ENCODE measurements around the gene DDX59.
A peak's percentile ranks its signal among the peaks of the same experiment; 100 is the strongest.
"Not testable (repeated sequence)": the region's sequence is repeated elsewhere in the genome, so short reads cannot be mapped to it uniquely, and the experiment has no call there.

DDX59 gene

DNA sequence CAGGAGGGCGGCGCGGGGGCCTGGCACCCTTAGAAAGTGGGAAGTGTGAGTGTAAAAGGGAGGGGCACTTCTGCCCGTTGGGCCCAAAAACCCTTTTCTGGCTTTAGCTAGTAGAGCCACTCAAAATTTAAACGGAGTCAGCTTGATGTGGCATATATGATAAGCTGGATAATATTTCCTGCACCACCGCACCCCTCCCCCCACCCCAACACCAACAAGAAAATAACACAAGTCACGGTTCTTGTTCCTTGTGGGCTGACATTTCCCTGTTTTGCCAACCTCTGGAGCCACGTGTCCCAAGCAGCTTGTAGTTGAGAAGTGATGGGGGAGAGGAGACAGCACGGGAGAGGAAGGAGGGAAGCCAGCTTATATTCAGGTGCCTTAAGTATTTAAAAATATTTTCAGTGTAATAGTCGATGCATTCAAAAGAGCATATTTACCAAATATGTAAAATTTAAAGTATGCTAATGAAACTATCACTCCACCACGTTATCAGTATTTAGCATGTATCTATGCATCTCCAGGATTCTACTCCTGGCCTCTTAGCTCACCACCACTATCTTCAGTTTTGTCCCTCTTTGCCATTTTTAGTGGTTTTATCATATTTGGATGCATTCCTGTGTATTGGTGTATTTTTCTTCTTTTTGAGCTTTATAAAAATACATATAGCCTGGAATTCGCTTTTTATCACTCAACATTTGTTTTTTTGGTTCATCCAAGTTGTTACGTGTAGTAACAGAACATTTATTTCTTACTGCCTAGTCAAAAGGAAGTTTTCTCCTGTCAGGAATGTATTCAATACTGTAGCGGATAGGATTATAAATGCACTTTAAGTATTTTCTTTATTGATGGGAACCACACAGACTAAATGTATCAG lies 773 bp upstream of the DDX59 start:
- DNase-seq: peak; percentile 46

DNA sequence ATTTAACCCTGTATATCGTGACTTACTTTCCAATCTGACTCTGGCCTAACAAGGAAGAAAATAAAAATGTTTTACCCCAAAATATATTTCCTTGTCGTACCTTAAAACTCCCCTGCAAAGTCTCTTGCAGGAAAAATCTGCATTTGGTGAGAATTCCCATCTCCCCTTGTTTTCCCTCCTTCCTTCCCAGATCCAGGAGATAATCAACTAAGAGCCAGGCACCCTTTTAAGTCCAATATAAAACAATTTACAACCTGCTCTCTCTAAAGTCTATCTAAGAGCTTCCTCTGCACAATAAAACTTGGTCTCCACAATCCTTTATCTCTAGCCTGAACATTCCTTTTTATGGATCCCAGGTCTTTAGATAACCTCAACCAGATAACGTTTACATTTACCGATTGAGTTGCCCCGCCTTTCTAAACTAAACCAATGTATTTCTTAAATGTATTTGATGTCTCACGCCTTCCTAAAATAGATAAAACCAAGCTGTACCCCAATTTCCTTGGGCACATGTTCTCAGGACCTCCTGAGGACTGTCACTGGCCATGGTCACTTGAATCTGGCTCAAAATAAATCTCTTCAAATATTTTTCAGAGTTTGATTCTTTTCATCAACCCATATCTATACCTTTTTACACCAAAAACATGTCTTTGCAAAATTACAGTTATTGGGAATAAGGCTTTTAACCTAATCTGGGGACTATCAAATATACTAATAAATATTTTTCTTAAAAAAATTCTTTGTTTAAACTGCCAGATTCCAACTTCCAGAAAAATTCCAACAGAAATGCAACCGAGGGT lies 993 bp downstream of the DDX59 start:
- DNase-seq: no peak

DNA sequence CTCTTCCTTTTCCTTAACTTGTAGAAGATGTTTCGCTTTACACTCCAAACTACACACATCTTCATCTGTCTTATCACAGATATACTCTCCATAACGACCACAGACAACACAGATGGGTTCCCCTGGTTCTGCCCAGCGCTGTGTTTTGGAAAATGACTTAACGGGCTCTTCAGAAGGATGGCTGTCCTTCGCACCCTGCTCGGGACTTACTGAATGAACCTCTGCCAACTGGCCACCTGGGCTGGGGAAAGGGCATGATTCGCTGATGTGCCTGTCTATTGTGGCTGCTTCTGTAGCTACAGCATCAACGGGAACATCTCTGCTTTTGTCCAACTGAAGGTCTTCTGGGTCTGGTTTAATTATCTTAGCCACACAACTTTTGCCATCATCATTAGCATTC lies 3.4 kb downstream of the DDX59 start:
- DNase-seq: no peak

DNA sequence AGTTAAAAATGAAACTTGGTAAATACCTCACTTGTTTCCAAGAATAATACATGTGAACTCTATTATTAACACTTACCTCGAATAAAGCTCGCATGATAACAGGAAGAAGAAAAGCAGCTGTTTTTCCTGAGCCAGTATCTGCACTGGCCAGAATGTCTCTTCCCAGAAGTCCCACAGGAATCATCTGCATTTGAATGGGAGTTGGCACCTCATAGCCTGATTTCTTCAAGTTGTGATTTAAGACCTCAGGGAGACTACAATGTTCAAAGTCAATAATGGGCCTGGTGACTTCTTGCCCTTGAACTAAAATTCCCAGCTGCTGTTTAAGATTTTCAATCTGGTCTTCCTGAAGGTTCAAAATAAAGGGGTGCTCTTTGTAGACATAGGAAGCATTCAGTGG lies 3.8 kb downstream of the DDX59 start:
- no peak for DNase-seq

DNA sequence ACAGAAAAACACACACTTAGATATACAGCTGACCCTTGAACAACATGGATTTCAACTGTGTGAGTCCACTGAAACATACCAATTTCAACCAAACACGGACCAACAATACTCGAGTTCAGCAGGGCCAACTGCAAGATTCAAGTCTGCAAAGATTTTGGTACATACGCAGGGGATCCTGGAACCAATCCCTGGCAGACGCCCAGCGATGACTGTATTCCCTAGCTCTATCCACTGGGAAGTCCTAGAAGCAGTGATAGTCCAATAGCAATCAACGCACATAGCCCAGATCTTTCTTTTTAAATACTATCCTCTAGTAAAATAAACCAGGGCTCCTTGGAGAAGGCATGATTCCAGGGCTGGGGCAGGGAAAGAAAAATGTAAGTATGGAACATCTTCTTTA lies 9.0 kb downstream of the DDX59 start:
- no peak for DNase-seq

DNA sequence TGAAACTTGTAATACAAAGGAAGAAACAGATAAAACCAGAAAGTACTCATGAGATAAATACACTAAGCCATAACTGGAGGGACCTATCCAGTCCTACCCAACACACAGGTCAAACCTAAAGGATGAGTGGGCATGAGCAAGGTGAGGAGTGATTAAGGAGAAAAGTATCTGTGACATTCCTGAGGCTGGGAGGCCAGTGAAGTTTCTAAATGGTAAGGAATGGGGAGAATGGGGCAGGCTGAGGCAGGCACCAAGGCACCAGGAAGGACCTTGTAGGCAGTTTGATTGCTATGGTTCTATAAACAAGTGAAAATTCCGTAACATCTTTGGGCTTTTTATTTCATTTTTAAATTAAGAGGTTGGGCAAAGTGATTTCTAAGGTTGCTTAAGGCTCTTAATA lies 10.4 kb downstream of the DDX59 start:
- DNase-seq: no peak

DNA sequence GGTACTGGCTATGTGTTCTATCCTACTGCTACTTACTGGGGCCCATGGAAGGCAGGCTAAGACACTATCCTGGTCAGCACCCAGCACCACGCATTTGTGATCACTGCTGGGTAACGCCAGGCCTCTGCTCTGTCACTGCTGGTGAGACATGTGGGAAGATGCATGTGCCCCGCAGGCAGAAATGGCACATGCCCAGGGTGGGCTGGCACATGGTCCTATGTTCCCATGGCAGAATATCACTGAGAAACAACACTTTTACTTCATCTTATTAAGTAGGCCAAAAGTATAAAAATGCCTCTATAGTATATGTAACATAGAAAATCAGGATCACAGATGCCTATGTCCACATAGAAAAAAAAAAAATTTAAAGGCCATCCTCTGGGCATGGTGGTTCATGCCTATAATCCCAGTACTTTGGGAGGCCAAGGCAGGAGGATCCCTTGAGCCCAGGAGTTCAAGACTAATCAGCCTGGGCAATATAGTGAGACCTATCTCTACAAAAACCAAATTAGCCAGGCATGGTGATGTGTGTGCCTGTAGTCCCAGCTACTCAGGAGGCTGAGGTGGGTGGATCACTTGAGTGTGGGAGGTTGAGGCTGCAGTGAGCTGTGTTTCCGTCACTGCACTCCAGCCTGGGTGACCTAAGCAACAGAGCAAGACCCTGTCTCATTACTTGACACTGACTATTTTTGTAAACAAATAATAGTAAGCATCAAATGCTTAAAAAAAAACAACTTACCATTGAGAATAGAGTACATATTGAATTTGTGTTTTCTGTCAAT lies 11.5 kb downstream of the DDX59 start:
- DNase-seq: no peak

DNA sequence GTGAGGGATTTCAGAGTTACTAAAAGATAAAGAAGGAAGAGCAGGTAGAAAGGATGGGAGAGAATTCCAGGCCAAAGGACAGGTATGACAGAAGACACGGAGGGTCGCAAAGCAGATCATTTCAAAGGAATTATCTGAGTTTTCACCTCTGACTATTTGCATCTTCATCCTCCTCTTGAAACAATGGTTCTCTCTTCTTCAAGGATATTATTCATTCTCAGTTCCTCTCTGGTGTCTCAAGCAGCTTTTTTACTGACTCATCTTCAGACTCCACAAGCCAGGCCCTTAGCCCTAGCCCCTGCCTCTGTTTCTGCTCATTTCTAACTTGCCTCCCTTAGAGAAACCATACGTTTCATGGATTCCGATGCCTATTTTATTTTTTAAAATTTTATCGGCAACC lies 15.0 kb downstream of the DDX59 start:
- peak; percentile 51 for DNase-seq

DNA sequence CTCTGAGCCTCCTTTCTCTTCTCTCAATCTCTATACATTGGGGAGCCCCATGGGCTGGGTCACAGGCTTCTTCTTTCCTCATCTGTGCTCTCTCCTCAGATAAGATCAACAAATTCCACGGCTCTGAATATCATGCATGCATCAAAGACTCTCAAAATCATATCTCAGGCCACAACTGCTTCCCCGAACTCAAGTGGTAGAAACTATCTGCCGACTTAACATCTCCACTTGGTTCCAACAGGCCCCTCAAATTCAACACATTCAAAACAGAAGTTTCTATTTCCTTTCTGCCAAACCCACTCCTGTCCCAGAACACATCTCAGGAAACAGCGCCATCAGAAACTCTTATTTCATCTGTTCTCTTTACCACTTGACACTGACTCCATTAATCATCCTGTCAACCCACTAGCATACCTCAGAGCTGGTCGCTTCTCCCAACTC lies 16.7 kb downstream of the DDX59 start:
- DNase-seq: peak; percentile 81

DNA sequence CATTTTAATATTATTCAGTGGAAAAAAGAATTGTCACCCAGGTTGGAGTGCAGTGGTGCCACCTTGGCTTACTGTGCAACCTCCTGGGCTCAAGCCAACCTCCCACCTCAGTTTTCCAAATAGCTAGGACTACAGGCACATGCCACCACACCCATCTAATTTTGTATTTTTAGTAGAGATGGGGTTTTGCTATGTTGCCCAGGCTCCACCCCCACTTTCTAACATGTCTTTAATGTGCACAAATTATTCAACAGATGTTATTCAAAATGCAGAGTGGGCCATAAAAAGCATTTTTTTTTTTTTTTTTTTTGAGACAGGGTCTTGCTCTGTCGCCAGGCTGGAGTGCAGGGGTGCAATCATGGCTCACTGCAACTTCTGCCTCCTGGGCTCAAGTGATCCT lies 17.3 kb downstream of the DDX59 start:
- DNase-seq: no peak

DNA sequence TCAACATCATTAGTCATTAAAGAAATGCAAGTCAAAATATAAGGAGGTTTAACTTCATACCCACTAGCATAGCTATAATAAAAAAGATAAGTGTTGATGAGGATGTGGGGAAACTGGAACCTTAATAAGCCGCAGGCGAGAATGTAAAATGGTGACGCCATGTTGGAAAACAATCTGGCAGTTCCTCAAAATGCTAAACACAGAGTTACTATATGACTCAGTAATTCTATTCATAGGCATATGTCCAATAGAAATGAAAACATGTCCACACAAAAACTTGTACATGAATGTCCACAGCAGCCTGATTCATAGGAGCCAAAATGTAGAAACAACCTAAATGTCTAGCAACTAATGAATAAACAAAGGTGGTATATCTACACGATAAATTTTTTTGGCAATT lies 23.2 kb downstream of the DDX59 start:
- DNase-seq: no peak

DNA sequence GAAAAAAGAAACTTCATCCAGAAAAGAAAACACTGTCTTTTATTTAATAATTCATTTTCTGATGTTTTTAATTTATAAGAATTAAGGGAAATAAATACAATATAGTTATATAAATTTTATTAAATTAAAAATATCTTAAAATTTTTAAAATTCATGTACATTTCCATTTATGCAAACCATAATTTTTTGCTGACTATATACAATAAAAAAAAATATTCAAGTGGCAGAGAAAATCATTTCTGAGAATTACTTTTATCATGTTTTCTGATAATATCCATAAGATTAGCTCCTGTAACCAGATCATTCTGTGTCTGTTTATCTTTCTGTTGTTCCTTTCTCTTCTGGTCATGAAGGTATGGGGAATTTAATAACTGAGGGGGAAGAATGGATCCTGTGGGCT lies 25.7 kb downstream of the DDX59 start:
- DNase-seq: no peak

DNA sequence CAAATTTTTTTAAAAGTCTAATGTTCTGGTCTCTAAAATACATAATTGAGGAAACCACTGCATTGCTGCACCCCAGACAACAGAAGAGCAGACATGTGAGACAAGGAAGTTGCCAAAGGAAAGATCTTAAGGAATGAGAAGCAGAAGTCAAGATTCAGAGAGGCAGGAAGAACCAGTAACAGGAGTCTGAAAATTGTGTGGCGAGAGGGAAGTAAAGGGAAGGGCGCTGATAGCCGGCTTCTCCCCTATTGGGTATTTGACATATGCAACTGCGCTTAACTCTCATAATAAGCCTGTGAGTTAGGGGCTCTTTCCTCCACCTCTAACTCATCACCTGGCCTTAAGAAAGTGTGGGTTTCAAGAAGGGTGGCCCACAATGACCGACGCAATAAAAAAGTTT lies 27.2 kb downstream of the DDX59 start:
- no peak for DNase-seq

DNA sequence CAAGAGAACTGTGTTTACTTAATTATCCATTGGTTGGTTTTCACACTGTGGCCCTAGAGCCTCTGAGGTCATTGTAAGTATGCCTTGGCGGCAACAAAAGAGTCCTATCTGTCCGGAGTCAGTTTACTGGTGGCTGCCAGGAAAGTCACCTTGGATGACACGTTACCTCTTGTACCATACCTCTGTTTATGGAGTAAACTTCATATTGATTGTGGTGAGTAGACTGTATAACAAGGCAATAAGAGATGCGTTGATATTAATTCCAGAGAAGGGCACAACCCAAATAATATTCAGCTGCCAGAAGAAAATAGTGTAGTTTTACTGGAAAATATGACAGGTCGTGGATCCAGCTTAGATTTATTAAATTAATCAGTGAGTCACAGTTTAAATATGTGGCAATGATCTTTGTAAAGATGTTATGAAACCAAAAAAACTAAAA lies 28.7 kb downstream of the DDX59 start:
- no peak for DNase-seq

DNA sequence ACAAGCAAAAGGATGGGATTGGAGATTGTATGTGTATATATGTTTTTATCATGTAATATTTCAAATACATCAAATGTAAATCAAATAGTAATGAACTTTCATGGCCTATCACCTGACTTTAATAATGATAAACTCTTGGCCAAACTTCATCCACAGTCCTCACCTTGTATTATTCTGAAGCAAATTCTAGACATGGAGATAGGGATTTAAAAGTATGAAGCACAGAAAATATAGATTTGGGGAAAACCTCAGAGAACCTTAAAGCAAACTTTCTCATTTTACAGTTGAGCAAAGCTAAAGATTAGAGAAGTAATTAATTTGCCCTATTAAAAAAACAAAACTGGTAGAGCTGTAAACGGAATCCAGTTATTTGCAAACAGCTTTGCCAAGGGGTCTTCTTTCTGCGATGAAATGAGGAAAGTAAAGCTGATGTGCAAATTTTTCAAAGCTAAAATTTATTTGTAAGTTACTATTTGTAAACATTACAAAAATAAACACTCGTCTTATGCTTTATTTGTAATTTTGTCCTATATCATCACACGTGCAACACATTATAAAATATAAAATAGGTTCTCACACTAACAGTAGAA lies 29.2 kb downstream of the DDX59 start:
- DNase-seq: no peak

DNA sequence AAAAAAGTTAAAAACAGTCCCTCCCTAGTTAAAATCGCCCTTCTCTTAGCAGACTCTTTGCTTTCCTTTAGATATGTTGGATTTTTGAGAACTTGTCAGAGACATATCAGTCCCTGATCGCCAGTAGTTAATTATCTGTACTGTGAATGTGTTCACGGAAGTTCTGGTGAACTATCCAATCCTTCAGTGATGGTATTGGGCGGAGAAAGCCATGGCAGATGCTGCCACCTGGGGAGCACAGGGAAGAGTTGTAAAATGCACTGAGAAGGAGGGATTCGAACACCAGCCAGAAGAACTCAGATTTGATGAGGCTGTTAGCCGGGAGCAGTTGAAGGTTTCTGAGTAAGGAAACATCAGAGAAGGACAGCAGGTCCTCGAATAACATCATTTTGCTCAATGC lies 31.6 kb downstream of the DDX59 start:
- no peak for DNase-seq

DNA sequence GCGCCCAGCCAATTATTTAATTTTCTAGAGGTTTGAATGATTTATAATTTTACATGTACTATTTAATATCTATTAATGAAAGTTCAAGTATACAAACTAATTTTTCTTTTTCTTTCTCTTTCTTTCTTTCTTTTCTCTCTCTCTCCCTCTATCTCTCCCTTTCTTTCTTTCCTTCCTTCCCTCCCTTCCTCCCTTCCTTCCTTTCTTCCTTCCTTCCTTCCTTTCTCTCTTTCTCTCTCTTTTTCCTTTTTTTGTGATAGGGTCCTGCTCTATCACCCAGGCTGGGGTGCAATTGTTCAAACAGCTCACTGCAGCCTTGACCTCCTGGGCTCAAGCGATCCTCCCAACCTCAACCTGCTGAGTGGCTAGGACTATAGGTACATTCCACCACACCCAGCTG lies 33.0 kb downstream of the DDX59 start:
- DNase-seq: no peak

DNA sequence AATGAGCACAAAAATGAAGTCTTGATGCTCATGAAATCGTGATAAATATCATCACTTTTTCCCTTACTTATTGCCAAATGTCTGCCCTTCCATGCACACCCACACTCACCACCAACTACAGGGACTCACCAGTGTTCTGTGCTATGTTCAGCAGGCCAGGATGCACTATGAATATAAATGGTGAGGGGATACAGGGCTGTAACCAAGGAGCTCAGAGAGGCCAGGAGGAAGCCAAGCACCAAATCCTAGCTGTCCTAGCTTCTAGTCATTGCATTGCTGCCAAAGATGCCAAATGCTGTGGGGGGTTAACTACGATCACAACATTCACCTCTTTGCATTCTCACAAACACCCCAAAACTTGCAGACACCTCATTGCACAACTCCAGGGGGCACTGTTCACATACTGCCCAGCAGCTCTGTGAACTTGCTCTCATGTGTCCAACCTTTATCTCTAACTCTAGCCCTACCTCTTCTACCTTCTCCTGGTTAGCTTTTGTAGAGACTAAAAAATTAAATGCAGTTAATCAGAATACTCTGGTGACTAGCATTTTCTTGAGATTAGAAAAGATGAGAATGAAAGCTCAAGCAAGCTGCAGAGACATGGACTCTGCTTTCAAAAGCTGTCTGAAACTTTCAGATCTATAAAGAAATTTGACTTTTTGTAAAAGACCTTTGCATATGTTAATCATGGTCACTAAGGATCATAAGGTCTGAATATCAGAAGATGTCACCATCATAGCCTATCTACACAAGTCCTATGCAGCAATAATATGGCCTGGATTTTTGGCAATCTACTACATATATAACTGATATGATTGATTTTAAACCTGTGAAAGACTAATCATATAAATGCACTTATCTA lies 35.2 kb downstream of the DDX59 start:
- DNase-seq: no peak

DNA sequence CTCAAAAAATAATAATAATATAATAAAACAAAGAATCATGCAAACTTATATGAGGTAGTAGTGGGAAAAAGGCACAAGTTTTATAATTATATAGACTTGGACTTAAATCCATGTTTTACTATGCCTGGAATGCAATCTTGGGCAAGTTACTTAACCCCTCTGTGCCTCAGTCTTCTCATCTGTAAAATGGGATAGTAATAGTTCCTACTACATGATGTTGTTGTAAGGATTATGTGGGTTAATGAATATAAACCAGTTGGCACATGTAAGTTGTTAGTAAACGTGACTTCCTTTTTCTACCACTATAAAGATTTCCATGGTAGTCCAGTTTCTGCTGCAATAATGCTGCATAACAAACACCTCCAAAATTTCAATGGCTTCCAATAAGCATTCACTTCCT lies 38.3 kb downstream of the DDX59 start:
- no peak for DNase-seq

DNA sequence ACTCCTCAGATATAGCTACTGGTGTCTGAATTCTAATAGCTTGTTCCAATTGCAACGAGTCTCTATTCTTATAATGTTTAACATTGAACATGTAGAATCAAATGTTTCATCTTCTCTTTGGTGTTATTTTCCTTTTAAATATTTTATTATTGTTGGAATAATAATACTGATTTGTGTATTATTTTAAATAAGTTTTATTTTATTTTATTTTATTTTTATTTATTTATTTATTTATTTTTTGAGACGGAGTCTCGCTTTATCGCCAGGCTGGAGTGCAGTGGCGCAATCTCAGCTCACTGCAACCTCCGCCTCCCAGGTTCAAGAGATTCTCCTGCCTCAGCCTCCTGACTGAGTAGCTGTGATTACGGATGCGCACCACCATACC lies 39.2 kb downstream of the DDX59 start:
- DNase-seq: not testable (repeated sequence)

DNA sequence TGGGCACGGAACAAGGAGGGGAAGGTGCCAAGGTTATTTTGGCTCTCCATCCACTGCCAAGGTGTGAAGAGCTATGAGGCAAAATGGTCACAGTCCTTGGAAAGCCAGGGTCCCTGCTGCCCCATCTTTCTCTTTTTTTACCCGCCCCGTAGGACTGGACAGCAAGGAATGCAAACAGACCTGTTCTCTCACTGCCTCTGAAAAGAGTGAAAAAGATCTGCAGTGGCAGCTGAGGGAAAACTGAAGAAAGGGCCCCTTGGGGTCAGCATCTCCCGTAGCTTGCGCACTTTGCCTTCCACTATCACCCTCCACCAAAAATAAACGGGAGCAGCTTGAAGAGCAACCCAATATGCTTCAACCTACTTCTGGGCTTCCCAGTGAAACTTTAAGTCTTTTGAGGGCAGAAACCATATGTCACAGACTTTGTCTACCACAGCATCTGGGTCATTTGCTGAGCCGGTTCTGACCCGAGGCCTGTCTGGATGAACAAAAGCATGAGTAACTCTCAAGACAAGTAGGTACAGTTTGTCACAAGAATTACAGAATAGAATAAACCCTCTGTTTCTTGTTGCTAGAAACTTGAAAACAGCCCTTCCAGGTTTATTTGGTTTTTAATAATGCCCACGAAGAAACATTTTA lies 39.7 kb downstream of the DDX59 start:
- no peak for DNase-seq
